Fibroblast of skin of abdomen (primary cell): ENCODE results near the gene PLCH1.

Source experiments
- DNase-seq: peaks from one replicate; pipeline ENCODE4 v3.0.0-alpha.2; 2013

PLCH1 gene

DNA sequence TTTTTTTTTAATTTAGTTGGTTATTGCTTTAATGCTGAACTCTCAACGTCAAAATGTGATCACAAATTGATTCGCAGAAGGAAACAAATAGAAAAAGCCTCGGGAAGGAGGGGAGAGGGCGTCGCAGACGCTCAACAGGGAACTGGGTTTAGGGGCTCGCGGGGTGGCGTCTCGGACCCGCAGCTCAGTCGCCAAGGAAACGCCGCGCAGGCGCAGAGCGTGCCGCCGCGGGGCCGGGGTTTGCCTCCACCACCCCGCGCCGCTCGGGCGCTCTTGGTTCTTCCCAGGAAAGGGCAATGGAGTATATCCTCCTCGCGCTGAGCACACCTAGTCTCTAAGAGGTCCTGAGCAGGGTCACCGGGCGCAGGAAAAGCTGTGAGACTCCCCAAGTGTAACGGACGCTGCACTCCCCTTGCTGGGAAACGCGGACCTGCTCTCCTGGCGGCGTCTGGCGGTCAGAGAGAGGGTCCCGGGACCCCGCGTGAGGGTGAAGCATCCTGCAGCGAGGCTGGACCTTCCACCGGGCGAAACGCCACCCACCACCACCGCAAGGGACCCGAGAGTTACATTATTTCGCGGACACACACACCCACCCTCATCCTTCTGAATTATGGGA, 753 bp downstream of the PLCH1 start:
- DNase-seq, result peak; percentile 35

- no peak for DNase-seq
These were observed 1.3 kb downstream of the PLCH1 start for GRCh38 chr3:155743606-155744005.

DNA sequence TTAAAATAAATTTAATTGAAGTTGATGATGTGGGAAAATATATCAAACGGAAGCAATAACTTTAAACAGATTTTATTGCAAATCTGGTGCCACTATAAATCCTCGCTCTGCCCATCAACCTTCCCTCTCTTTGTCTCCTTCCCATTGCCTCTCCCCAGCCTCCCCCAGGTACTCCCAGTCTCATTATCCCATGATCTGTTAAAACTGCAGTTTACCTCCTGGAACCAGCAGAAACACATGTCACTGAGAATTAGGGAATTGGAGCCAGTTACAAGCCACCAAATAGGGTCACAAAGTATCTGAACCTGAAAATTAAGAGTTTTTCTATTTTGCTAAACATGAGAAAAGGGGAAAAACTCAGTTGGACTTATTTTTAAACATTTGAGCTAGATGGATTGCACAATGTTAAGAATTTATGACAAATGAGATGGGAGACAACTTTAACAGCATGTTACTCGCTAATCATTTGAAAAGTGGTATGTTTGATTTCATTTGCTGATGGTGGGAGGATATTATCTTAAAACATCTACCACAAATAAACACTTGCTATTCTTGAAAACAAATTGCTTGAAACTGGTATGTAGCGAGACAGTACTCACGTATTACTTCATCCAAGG, 2.4 kb downstream of the PLCH1 start:
- DNase-seq, result no peak

DNA sequence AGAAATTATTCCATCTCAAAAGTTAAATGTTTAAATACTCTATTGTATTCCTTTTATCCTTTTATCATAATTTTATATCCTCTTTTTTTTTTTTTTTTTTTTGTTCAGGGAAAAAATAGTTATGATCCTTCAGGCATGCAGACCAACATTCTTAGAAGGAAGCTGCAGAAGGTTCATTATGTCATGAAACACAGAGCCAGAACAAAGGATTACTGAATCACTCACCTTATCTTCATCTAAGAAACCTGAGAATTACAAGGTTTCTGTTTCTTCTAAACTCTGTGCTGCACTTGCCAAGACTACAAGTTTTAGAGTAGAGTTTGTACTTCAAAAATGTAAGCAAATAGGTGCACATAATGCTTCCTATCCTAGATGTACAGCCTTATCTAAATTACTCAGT, 3.3 kb downstream of the PLCH1 start:
- DNase-seq, result no peak

GRCh38 chr3:155741101-155741500, 3.8 kb downstream of the PLCH1 start:
- DNase-seq, result no peak

DNA sequence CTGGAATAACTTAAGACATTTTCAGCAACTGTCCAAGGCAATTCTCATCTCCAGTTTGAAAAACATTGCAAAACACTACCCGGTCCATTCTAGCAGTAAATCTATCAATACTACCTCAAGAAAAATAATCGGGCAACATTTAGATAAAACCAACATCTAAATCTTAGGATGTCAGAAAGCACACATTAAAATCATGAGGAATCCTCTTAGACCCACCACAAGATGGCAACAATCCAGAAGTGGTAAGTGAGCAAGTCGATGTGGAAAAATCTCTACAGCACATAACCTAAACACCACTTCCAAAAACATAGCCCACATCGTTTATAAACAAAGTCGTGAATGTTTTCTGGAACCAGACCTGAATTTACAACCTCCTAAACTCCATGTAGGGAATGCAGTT, 5.7 kb downstream of the PLCH1 start:
- peak; percentile 80 for DNase-seq

DNA sequence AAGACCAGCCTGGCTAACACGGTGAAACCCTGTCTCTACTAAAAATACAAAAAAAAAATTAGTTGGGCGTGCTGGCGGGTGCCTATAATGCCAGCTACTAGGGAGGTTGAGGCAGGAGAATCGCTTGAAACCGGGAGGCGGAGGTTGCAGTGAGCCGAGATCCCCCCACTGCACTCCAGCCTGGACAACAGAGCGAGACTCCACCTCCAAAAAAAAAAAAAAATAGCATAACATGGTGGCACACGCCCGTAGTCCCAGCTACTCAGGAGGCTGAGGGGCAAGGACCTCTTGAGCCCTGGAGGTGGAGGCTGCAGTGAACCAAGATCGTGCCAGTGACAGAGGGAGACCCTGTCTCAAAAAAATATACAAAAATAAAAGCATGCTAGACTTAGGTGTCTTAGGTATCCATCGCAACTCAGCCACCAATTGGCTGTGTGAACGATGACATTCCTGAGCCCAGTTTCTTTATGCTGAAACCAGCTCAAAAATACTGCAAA, 6.2 kb downstream of the PLCH1 start:
- no peak for DNase-seq

- DNase-seq, result no peak
These were observed 6.9 kb downstream of the PLCH1 start for GRCh38 chr3:155737844-155738460.

- DNase-seq, result no peak
These were observed 8.5 kb downstream of the PLCH1 start for GRCh38 chr3:155736381-155736780.

DNA sequence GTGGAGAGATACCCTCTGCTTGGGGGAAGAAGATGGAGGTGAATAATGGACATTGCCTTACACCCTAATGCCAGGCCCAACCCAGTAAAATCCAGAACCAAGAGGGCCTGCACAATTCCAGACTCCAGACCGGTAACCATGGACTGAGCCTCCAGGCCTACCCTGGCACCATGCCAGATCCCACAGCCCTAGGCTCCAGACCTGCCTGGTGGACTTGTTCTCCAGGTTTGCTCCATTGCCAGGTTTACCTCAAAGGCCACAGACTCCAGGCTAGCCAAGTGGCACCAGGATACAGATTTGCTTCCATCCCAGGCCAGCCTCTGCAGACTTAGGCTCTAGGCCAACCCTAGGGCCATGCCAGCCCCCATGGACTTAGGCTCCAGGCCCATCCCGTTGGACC, 14.0 kb downstream of the PLCH1 start:
- no peak for DNase-seq

GRCh38 chr3:155727836-155728235, 17.0 kb downstream of the PLCH1 start:
- DNase-seq, result no peak

DNA sequence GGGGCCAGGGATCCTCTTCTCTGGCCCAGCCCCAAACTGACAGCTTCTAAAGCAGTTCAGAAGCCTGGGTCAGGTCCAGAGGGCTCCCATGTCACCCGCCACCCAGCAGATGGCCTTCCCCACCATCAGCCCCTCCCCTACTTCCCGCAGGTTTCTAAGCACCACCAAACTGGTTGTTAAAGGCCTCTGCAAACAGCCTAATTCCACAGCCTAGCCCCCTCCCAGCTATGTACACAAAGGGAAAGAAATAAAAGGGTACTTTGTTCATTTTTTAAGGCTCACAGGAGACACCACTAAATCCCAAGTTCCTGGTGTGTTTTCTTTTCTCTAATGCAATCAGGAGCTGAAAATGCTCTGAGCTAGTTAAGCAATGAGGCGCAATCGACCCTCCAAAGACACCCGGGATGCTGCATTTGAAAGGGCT, 30.6 kb downstream of the PLCH1 start:
- no peak for DNase-seq

- DNase-seq, result no peak
These were observed 32.9 kb downstream of the PLCH1 start for GRCh38 chr3:155712008-155712407.

- DNase-seq, result no peak
These were observed 39.9 kb downstream of the PLCH1 start for GRCh38 chr3:155704771-155705559.

- no peak for DNase-seq
These were observed 40.8 kb downstream of the PLCH1 start for GRCh38 chr3:155704061-155704460.

GRCh38 chr3:155702745-155703591, 41.9 kb downstream of the PLCH1 start:
- no peak for DNase-seq

DNA sequence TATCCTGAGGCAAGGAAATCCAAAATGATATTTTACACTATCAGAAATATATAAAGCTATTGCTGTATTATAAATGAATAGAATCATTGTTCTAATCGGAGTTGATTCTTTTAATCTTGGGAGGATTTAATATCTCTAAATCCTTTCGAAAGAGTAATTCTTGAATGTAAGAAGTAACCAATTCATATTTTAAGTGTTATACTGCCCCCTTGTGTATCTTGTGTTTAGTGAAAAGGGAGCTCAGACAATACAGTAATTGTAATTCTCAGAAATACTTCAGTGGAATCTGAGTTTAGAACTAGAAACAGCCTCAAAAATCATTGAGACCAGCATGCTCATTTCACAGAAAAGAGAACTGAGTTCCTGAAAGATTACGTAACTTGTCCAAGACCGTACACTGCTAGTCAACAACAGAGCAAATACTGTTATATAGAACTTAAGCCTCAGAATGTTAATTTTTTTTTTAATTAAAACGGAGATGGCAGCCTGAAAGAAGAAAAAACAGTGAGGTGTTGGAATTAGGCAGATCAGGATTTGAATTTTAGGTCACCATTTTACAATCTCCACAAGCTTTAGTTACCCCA, 42.9 kb downstream of the PLCH1 start:
- peak; percentile 48 for DNase-seq

- DNase-seq, result no peak
These were observed 47.3 kb downstream of the PLCH1 start for GRCh38 chr3:155697542-155697941.

GRCh38 chr3:155690921-155691320, 54.0 kb downstream of the PLCH1 start:
- no peak for DNase-seq

DNA sequence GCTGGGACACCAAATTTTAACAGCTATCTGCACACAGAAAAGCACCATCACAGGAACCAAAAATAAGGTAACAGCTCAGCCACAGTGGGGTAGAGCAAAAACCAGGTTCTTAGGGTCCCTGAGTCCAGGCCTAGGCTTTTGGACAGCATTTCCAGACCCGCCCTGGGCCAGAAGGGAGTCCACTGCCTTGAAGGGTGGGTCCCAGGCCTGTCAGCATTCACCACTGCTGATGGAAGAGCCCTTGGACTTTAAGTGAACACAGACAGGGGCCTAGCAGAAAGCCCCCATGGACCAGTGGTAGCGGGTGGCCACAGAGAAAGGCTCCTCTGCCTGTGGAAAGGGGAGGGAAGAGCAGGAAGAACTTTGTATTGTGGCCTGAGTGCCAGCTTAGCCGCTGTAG, 56.4 kb downstream of the PLCH1 start:
- no peak for DNase-seq

GRCh38 chr3:155683344-155683720, 61.5 kb downstream of the PLCH1 start:
- DNase-seq, result no peak
